GM19395 (cell line): Measurements from ENCODE around the gene CSF3R.
"Not testable (repeated sequence)": the region's sequence is repeated elsewhere in the genome, so short reads cannot be mapped to it uniquely, and the experiment has no call there.

Source experiments
- ATAC-seq: cut with Tn5 transposase; IDR thresholded peaks from one replicate; pipeline ENCODE4 v1.9.1; 2021; ENCODE audit warnings: mild to moderate bottlenecking, moderate library complexity; ENCODE audit not compliant: unreplicated experiment

The CSF3R gene

GRCh38 chr1:36484099-36484498 lies 1.4 kb upstream of the CSF3R start:
- ATAC-seq: no peak

DNA sequence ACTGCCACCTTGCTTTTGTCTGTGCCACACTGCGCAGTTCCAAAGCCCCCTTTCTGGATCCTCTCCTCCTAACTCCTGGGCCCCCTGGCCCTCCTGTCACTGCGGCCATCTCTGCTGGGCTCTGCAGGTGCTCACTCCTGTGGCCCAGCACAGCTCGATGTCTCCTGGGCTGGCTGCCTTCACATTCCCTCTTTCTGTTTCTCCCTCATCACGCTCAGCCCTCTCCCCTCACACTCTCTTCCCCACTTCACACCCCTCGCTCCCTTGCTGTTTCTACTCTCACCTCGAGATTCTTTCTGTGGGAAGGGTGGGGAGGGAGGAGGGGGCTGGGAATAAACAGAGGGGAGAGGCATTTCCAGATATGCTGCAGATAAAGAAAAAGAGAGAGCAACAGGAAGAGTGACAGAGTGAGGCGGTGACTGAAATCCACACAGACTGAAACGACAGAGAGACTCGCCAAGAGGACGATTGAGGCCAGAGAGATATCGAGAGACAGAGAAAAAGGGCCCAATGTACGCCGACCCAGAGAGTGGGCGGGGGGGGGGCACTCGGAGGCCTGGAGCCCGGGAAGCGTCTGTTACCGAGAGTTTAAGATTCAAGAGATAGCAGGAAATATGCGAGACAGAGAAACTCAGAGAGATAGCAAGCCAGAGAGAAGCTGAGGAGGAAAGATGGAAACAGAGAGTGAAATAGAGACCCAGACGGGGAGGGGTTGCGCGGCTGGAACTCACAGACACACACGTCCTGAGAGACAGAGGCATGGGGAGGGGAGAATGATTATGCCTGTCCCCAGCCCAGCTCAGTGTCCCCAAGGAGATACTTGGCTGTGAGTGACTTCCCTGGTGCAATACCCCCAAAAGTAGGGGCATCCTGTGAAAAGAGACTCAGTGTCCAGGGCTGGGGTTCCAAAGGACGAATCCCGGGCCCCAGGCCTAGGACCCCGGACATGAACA lies 666 bp downstream of the CSF3R start:
- no peak for ATAC-seq

DNA sequence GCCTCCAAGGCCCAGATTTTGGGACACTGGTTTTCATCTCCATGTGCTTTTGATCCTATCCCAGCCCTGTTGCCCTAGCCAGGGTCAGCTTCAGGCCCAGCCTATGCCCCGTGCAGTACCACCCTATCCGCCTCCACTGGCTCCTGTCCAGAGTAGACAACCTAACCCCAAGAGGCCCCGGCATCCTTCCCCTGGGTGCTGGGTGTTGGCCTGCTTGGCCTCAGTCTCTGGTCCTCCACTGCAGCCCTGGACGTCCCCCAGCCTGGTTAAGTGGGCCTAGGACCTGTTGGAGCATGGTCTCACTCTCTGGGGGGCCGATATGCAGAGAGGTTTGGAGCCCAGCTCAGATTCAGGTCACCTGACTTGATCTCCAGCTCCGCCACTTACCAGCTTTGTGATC lies 1.6 kb downstream of the CSF3R start:
- no peak for ATAC-seq

DNA sequence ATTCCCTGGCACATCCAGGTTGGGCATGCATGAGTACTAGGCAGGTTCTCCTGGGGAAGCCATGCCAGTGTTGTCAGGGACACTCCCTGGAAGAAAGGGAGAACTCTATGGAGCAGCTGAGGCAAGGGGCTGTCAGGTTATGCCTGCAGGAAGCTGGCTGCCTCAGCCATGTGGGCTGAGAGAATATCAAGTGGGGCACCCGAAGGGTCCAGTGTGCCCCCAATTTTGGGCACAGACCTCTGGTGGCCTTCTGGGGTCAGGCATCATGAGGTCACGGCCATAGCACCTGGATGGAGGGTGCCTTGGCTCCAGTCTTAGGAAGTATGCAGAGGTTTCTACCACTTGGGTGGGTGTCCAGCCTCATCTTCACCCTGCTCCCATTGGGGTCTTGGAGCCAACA lies 2.6 kb downstream of the CSF3R start:
- no peak for ATAC-seq

- ATAC-seq: no peak
These were observed 3.1 kb downstream of the CSF3R start for GRCh38 chr1:36479505-36480051.

GRCh38 chr1:36477615-36478014 lies 5.1 kb downstream of the CSF3R start:
- ATAC-seq: not testable (repeated sequence)

- no peak for ATAC-seq
These were observed 5.8 kb downstream of the CSF3R start for GRCh38 chr1:36476945-36477344.

- ATAC-seq: no peak
These were observed 6.7 kb downstream of the CSF3R start for GRCh38 chr1:36475910-36476604.

DNA sequence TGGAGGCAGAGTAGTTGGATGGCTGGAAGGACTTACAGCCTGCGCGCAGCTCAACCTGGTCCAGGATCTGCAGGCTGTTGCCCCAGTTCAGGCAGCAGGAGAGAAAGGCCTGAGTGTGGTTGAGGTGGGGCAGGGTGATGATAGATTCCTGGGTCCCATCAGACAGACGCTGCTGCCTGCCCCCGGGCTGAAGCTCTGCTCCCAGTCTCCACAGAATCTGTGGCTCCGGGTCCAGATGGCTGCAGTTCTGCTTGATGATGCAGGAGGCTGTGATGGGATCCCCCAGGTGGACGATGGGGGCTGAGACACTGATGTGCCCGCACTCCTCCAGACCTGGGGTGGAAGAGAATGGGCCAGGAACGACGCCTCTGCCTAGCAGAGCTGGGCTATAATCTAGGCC lies 7.4 kb downstream of the CSF3R start:
- no peak for ATAC-seq

DNA sequence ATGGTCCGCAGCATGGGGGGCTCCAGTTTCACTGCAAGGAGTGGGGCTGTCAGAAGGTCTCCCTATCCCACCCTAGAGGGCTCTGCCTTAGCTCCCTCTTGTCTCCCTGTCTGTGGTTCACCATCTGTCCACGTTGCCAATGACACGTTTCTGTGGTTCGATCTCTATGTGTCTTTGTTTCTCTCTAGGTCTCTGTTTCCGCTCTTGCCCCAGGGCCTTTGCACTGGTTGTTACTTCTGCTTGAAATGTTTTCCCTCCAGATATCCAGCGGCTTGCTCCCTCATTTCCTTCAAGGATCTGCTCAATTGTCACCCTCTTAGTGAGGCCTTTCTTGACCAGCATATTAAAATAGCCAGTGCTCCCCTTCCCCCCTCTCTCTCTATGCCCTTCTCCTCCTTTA lies 10.1 kb downstream of the CSF3R start:
- no peak for ATAC-seq

- no peak for ATAC-seq
These were observed 10.7 kb downstream of the CSF3R start for GRCh38 chr1:36471830-36472641.

GRCh38 chr1:36469163-36469562 lies 13.6 kb downstream of the CSF3R start:
- no peak for ATAC-seq

DNA sequence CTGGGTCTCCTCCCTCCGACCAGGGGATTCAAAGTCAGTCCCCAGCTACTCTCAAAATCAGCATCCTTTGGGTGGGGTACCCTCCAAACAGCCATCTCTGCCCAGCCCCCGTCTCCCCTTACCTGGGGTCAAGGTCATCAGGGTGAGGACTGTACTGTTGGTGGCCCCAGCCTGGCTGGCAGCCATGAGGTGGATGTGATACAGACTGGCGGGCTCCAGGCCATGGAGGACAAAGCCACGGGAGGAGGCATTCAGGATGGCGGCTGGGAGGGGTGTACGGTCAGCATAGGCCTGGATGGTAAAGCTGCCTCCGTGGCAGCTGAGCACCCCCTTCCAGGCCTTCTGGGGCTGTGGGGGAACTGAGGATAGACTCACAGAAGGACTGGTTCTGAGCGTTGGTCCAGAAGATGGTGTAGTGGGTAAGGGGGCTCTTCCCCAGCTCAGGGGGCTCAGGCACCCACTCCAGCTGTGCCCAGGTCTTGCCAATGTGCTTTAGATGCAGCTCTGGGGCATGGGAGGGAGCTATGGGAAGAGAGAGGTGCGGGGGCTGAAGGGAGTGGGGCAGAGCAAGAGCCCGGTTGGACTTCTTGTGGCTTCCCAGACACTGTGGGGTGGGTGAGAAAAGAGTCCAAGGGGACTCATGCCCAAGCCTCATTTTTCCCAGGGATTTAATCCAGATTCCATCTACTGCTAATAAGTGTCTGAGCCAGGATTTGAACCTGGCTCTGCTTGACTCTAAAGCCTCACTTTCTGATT lies 14.8 kb downstream of the CSF3R start:
- no peak for ATAC-seq

GRCh38 chr1:36467027-36467410 lies 15.7 kb downstream of the CSF3R start:
- ATAC-seq: no peak

- no peak for ATAC-seq
These were observed 16.2 kb downstream of the CSF3R start for GRCh38 chr1:36466370-36467026.

DNA sequence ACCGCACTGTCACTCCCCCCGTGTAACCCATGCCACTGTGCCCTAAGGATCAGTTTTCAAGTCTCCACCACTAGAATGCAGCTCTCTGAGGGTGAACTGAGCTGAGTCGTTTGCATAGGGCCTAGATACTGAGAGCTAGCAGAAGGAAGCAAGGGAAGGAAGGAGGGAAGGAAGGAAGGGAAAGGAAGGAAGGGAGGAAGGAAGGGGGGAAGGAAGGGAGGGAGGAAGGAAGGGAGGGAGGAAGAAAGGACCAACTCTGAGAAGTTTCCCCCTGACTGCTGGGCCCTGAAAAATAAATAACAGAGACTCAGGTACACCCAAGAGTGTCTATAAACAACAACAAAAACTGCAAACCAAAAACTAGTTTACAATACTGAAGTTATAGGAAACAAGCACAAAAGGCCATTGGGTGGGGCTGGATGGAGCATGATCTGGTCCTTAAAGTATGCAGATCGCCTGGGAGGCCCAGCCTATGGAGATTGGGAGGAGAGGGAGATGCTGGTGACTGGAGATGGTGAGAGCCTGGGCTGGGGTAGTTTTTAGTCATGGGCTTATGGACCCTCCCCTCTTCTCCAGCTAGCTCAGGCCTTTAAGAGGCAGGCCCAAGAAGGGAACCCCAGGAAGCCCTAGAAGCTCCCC lies 16.9 kb downstream of the CSF3R start:
- ATAC-seq: no peak

- peak; percentile 53 for ATAC-seq
These were observed 17.9 kb downstream of the CSF3R start for GRCh38 chr1:36464605-36465393.

DNA sequence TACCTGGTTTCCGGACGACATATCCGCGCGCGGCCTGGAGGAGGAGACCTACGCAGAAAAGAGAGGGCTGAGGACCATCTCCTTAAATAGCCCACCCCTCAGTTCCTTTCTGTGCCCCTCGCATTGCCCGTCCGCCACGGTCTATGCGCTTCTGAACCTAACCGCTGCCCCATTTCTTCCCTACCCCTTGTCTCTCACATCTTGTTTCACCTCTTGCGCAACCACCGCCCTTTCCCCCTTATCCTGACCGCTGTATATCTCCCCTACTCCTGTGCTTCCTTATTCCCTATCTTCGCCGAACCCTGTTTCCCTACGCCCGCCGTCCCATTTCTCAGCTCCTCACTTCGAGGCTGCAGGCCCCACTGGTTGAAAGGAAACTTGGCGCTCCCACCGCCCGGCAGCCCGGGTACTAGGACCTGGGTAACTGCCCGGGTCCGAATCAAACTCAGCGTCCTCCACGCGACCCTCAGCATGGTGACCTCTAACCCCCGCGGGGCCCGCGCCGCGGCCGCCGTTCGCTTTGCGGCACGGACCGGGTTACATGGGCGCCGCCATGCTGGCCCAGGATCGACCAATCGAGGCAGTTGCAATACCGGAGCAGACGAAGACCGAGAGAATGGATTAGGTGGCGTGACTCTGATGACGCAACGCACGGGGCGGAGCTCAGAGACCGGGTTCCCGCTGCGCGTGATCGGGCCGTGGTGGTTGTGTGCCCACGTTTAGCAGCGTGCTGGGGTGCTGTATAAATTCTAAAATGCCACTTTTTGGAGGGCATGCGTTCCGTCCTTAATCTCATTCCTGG lies 18.7 kb downstream of the CSF3R start, which contains the start of gene MRPS15:
Gene MRPS15, minus strand, starts transcription at position 582 of the 802 bp plus-strand sequence. Its CDS starts 109 bp downstream, at position 473.
- ATAC-seq: peak; percentile 95
